NCI-H226 (cell line): ENCODE measurements around the gene PIGZ.
A peak's percentile ranks its signal among the peaks of the same experiment; 100 is the strongest.

Experiments
- DNase-seq: peaks from one replicate; pipeline ENCODE4 v3.0.0-alpha.2; 2015

The PIGZ gene

DNA sequence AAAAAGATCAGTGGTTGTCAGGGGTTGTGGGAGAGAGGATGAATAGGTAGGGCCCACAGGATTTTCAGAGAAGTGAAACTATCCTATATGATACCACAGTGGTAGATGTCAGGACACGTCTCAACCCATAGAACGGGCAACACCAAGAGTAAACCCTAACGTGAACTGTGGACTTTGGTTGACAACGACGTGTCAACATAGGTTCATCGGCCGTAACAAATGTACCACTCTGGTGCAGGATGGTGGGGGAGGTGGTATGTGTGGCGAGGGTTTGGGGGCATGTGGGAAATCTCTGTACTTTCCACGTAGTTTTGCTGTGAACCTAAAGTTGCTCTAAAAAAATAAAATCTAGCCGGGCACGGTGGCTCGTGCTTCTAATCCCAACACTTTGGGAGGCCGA lies 13.0 kb upstream of the PIGZ start:
- DNase-seq: no peak

DNA sequence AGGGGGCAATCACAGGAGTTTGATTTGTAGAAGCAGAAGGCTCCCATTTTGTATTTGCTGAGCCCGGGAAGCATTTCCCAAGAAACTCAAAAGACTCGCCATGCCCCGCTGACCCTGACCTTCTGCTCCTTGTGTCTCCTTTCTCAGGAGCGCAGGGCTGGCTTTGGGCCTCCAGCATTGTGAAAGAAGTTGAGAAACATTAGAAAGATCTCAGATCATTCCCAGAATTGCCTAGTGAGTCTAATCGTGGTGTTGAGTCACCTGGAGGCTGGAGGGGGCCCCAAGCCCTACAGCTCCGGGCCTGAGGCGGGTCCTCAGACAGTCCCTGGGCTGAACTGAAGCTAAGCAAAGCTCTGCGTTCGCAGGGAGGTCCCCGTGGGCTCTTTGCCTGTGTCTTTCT lies 10.9 kb upstream of the PIGZ start:
- DNase-seq: peak; percentile 51

DNA sequence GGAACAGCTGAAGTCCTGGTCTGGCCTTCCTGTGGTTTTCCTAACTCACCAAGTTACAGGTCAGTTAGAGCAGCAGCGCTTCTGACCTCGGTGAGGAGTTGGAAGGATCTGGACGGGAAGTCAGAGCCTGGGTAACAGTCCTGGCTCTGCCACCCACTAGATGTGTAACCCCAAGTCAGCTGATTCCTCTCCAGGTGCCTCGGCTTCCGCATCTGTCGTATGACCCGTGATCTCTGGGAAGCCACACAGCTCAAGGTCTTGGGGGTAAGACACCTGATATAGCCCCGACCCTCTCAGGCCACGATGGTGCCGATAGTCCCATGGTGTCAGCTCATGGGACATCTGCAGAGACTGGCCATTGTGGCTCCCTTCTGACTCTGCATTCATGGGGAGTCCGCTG lies 8.3 kb upstream of the PIGZ start:
- DNase-seq: no peak

DNA sequence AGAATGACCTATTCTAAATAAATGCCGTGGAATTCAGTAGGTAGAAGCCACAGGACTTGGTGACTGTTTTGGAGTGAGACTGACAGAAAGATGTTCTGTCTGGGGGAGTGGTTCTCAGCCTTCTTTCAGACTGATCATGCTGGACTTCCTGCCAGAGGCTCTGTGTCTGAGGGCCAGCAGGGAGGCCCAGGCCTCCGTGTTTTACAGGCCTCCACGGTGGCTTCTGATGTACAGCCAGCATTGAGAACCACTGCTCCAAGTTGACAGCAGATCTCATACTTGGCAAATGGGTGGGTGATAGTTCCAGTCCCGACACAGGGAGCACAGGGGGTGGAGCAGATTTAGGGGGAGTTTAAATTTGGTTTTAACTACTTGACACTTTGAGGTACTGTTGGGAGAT lies 6.7 kb upstream of the PIGZ start:
- DNase-seq: no peak

DNA sequence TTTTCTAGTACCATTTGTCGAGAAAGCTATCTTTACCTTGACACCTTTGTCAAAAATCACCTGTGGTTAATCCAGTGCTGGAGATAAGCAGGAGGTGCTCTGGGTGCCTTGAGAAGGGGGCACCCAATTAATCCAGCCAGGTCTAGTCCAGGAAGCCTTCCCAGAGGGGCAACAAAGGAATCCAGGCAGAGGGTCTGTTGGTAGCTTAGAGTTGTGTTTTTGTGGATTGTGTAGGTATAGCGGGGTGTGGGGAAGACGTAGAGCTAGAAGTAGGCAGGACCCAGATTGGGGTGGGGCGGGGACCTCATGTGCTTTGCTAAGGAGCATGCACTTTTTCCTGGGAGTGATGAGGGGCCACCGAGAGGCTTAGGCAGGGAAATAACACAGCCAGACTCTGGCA lies 6.0 kb upstream of the PIGZ start:
- no peak for DNase-seq

DNA sequence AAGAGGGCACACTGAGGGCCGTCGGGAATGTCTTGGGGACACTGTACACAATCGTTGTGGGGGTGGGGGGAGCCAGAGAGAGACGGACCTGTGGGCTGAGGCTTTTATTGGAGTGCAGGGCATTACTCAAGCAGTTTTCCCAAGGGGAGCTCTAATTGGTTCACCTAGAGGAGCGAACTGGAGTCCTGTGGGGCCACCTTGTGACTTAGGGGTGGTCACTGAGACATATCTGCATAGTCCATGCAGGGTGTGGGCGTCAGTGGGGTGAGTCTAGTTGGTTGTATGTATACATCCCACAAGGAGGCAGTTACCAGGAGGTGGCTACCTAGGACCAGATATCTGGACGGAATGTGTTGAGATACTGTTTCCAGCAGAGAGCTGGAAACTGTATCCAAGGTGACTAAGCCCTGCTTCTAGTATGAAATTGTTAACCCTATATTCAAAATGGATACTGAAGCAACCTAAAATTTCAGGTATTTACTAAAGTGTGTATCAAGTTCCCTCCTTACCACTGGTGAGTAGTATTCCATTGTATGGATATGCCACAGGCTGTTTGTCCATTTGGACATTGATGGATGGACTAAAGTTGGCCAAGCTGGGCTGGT lies 2.6 kb upstream of the PIGZ start:
- peak; percentile 30 for DNase-seq

DNA sequence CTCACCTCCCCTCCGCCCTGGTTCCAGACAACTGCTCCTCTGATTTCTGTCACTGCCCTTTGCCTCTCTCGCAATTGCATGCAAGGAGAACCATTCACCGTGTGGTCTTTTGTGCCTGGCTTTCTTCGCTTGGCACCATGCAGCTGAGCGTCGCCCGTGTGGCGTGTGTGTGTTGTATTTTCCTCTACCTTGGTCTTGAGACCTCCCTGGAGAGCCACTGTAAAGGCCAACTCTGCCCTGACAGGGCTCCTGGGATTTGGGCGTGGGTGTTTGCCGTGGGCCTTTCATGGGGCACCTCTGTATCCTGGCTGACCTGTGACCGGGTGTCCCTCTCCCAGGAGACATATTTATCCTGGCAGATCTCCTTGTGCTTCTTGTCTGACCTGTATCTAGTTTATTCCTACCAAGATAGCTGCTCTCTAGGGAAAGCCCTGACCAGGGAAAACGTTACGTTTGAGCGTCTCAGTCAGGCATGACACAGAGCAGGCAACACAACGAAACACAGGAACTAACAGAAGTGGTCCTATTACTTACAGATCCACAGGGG lies 2.0 kb upstream of the PIGZ start:
- no peak for DNase-seq

DNA sequence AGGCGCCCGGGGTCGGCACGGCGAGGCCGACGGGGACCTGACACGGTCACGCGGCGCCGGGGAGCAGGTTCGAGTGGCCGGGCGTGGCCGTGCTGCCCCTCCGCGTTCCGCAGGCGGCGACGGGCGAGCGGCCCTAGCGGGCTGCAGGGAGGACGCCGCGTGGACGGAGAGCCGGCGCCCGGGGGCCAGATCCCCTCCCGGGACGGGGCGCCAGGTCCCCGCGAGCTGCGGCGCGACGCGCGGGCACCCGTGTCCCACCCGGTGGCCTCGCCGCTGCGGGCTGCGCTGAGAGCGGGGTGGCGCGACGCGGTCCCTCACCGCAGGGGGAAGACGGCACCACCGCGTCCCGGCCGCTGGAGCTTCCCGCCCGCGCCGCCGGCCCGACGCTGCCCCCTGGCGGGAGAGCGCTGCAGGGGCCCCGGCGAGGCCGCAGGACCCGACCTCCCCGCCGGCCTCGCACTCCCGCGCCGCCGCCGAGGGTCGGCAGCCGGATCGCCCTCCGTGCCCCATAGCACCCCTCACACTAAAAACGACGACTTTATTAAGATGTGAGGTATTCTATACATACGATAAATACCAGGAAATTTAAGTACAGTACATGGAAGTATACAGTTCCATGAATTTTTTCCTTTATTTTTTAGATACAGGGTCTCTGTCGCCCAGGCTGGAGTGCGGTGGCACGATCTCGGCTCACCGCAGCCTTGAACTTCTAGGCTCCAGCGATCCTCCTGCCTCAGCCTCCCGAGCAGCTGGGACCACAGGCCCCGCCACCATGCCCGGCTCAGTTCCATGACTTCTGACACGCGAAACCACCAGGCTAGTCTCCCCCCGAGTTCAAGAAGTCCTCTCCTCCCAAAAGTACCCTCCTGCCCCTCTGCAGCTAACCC lies 1.3 kb upstream of the PIGZ start:
- peak; percentile 56 for DNase-seq

DNA sequence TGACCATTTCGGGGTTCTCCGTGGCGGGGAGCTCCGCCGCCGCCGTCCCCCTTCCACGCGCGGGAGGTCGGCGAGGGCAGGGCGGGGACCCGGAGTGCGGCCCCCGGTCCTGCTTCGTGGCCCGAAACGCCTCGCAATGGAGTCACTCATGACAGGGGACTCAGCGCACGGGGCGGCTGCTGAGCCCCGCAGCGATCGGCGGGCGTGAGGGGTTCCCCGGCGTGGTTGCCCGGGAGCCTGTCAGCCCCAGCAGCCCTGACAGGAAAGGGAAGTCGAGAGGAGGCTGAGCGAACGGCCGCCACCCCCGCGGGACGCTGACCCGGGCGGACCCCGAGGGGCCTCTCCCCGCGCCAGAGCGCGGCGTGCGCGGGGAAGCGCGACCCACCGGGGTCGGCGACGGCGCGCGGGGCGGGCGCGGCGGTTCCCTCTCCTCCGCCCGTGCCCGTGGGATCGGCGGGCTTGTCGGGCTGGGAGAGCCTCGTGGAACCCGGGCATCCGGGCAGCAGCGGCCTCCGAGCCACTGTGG lies 564 bp upstream of the PIGZ start:
- no peak for DNase-seq

DNA sequence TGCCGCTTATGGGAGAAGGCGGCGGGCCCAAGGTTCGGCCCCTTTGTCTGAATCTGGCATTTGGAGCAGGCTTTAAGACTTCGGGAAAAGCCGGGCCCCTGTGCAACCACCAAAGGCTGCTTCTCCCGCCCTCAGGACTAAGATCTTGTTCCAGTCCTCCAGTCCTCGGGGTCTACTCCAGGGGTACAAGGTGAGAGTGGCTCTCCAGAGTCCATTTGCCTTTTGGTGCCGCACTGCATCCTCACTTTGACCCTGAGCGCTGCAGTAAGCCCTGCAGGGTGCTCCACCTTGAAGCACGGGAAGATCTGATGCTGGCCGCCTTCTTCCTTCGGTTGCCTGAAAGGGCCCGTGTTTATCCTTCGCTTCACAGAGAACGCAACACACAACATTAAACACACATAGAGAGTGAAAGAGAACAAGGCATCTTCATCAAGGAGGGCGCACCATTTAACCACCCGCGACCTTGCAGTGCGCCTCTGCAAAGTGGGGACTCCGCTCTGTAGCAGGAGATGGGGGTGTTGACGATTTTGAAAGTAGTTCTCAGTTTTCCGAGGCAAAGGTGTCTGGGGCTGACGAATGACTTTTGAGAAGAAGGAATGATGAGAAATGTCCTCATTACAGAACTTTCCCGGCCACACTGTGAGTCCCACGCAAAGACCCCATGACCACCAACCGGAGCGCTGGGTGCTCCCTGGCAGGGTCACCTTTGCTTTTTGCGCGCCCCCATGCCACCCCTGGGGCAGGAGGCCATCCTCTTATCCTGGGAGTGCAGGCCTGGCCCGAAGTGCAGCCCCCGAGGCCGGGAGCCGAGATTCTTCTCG lies 1.0 kb downstream of the PIGZ start:
- DNase-seq: no peak

DNA sequence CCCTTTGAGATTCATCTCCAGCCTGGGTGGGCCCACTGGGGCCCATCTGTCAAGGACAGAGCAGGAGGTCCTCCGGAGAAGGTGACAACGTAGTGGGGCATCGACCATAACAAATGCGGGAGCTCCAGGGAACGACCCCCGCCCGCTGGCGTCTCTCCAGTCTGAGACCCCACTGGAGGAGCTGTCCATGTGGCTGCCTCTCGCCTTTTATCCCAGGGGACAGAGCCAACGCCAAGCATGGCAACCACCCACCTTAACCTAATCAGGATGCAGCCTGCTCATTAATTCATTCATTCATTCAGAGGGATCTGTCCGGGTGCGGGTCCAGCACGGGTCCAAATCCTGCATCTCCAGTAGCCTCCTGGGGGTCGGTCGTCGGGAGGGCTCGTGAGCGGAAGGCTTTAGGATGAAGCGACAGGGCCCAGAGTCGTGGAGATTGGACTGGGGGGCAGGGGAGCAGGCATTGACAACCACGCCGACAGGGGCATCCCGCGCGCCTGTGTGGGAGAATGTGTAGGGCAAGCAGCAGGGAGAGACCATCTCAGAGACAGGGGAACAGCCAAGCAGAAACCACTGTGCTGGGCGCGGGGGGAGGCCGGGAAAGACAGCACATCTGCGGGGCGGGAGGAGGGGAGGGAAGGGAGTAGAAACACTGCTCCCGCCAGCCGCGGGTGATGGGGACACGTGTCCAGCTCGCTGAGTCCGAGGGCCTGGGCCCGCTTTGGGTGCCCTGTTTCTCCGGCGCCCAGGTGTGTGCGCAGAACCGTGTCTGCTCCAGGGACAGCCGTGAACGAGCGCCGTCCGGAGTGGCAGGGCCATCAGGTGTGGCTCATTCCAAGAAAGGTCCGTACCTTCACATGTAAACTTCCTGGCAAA lies 1.9 kb downstream of the PIGZ start:
- no peak for DNase-seq

DNA sequence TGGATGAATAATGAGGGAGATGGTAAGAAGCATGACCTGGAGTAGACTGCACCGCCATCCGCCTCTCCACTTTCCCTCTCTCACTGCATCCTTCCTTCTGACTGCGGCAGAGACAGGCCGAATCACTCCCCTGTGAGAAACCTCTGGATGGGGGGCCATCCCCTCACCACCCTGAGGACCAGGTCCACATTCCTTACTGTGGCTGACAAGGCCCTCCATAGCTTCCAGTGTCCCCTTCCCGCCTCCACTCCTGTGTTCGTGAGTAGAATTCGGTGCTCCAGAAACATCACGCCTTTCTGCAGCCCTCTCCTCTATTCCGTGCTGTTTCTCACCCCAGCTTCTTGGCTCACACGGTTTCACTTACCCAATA lies 2.8 kb downstream of the PIGZ start:
- no peak for DNase-seq

DNA sequence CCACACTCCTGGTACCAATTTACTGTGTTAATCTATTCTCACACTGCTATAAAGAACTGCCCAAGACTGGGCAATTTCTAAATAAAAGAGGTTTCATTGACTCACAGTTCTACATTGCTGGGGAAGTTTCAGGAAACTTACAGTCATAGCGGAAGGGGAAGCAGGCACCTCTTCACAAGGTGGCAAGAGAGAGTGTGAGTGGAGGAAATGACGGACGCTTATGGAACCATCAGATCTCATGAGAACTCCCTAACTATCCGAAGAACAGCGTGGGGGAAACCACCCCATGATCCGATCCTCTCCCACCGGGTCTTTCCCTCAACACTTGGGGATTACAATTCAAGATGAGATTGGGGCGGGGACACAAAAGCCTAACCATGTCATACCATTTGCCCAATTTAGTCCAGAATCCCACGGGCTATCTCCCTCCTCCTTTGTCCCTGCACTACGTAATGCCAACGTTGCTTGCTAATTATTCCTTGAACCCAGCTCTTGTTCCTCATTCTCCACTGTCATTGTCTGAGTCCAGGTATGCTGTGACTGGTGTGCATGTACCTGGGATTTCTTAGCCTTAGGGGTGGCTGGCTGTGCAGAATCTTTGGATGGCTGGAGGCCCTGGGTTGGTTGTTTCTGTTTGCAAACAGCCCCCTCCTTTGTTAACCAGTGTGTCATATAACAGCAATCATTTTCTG lies 3.4 kb downstream of the PIGZ start:
- no peak for DNase-seq

DNA sequence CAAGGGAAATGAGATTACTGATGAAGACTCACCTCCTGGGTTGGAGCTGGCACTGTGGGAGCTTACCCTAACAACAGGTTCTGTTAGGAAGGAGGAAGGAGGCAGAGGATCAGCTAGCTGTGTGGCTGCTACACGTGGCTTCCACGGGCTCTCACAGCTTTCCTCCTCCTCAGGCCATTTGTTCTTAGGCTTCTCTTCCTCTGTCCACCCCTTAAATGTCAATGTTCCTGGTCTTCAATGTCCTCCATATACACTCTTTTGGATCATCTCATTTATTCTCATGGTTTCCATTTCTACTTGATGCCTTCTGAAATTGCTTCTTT lies 5.0 kb downstream of the PIGZ start:
- DNase-seq: no peak

DNA sequence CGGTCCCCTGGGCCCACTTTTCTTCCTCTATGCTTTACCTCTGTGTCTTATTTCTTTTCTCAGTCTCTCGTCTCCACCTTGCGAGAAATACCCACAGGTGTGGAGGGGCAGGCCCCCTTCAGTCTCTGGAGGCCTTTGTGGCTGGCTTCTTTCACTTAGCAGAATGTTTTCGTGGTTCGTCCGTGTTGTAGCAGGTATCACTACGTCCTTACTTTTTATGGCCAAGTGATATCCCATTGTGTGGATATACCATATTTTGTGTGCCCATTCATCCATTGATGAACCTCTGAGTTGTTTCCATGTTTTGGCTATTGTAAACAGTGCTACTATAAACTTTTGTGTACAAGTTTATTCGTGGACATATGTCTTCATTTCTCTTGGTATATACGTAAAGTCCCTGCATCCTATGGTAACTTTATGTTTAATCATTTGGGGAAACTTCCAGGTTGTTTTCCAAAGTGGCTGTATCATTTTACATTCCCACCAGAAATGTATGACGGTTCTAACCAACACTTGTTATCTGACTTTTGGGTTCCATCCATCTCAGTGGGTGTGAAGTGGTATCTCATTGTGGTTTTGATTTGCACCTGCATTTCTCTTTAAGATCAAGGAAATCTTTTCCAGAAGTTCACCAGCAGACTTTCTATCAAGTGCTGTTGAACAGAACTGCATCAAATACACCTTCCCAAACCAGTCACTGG lies 5.6 kb downstream of the PIGZ start:
- no peak for DNase-seq

DNA sequence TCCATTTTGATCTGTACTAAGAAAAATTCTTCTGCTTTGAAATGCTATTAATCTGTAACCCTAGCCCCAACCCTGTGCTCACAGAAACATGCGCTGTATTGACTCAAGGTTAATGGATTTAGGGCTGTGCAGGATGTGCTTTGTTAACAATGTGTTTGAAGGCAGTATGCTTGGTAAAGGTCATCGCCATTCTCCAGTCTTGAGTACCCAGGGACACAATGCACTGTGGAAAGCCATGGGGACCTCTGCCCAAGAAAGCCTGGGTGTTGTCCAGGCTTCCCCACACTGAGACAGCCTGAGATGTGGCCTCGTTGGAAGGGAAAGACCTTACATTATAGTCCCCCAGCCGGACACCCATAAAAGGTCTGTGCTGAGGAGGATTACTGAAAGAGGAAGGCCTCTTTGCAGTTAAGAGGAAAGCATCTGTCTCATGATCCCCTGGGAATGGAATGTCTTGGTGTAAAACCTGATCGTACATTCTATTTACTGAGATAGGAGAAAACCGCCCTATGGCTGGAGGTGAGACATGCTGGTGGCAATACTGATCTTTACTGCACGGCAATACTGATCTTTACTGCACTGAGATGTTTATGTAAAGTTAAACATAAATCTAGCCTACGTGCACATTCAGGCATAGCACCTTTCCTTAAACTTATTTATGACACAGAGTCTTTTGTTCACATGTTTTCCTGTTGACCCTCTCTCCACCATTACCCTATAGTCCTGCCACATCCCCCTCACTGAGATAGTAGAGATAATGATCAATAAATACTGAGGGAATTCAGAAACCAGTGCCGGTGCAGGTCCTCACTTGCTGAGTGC lies 6.3 kb downstream of the PIGZ start:
- no peak for DNase-seq

DNA sequence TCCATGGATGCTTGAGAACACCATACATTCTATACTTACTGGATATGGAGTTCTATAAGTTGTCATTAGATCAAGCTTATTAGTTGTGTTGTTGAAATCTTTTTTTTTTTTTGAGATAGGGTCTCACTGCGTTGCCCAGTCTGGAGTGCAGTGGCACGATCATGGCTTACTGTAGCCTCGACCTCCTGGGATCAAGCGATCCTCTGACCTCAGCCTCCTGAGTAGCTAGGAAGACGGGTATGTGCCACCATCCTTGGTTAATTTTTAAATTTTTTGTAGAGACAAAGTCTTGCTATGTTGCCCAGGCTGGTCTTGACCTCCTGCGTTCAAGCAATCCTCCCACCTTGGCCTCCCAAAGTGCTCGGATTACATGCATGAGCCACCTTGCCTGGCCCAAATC lies 13.8 kb downstream of the PIGZ start:
- no peak for DNase-seq

DNA sequence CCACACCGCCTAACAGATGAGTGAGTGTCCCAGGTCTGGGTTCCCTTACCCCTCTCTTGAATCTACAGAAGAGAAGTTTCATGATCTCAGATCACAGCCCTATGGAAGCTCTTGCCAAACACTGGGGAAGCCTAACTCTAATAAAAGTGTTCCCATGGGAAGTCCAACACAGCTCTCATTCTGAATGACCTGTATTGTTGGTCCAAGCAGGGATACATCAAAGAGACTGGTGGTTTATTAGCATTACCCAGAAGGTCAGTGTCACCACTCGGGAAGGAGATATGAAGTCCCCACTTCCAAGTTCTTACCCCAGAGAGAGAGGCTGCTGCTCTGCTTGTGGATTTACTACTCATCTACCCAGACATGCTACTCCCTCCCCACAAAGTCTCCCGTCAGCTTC lies 17.3 kb downstream of the PIGZ start:
- DNase-seq: no peak

DNA sequence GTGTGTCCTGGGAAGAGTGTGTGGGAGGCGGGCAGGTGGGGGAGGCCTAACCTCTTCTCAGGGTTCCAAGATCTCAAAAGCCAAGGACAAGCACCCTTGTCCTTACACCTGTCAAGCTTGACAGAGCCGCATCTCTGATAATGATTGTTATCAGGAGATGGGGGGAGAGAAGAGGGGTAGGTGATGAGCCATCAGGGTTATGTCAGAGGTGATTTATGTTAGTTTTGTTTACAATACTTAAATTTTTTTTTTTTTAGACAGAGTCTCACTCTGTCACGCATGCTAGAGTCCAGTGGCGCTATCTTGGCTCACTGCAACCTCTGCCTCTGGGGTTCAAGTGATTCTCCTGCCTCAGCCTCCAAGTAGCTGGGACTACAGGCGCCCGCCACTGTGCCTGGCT lies 18.9 kb downstream of the PIGZ start:
- DNase-seq: no peak

DNA sequence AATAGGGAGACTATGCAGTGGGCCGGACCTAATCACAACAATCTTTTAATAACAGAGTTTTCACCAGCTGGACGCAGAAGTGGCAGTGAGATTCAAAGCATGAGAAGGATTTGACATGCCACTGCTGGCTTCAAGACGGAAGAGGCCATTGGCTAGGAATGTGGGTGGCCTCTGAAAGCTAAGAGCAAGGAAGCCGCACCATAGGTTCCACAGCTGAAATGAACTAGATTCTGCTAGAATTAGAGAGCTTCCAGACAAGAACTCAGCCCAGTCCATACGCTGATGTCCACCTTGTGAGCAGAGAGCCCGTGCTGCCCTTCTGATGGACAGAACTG lies 19.4 kb downstream of the PIGZ start:
- DNase-seq: no peak
